GM12874 (cell line): ENCODE data around the gene MAPKAP1.
A peak's percentile ranks its signal among the peaks of the same experiment; 100 is the strongest.

Source experiments
- CTCF ChIP-seq: IDR thresholded peaks from 2 replicates; pipeline ENCODE4 v1.5.1; 2011; ENCODE audit warnings: low read depth, mild to moderate bottlenecking, control low read depth, low read length, moderate library complexity; ENCODE audit not compliant: insufficient read depth

The MAPKAP1 gene

DNA sequence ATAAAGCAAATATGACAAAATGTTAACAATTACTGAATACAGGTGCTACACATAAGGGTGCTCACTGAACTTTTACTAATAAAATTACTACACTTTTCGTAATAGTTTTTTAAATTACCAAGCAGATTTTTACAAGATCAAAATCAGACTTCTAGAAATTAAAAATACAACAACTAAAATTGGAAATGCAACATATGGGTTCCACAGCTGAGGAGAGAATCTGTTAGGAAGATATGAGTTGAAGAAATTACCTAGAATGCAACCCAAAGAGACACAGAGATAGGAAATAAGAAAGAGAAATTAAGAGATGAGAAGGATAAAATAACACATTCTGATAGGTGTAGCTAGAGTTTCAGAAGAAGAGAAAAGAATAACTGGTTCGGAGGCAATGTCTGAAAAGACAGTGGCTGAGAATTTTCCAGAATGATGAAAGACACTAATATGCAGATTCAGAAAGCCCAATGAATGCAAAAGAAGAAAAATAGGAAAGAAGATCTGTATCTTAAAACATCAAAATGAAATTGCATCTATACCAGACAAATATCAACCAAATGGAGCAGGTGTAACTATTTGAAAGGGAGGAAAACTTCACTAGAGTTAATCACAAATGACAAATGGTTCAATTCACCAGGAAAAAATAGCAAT is 95.8 kb downstream of the MAPKAP1 start:
- no peak for TF ChIP-seq CTCF

GRCh38 chr9:125609744-125610143 is 97.3 kb downstream of the MAPKAP1 start:
- no peak for TF ChIP-seq CTCF

DNA sequence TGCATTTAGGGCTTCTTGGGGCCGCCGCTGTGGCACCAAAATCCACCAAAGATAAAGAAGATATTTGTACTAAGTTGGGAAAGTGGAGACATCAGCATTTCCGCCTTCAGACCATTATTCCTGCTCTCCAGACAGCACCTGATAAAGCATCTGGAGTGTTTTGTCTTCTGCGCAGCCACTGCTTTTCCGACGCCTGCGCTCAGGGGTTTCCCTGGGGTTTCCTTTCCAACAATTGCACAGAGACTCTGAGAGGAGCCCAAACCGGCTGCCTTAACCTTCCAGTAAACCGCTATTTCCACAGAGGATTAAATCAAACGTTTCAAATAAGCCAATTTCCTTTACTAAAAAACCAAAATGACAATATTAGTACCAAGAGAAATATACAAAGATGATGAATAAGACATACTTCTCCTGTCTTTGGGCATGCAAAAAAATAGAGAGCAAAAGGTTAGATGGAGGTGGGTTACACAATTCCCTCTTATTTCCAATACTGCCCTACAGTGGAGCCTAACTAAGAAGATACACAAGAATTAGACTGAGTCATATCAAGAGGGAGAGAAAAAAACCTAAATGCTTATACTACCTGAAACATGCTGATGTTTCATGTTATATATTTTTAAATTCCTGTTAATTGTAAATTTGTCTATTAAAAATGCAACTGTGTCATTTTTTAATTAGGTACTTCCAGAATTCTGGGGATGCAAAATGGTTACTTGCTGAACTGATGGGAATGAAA is 98.4 kb downstream of the MAPKAP1 start:
- TF ChIP-seq CTCF, result no peak

DNA sequence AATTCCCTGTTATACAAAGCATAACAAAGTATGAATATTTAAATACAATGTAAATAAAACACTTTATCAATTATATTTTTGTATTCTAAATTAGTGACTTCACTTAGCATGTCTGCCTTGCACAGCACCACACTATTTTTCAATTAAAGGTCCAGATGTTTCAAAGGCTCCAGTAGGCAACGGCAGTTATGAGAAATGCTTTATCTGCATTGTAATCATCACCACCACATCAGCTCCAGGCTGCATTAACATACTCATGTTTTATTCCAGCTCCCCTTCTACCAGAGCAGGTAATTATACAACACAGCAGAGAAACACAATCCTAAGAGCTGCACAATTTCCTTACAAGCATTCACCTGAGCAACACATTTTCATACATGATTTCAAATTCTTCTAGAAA is 102.8 kb downstream of the MAPKAP1 start:
- TF ChIP-seq CTCF, result no peak

- TF ChIP-seq CTCF, result no peak
Observed at GRCh38 chr9:125603478-125604021, 103.5 kb downstream of the MAPKAP1 start.

GRCh38 chr9:125601961-125602360 is 105.0 kb downstream of the MAPKAP1 start:
- TF ChIP-seq CTCF, result 0 out of 2 replicates have a peak, but pooled peaks have one; percentile 7

- no peak for TF ChIP-seq CTCF
Observed at GRCh38 chr9:125600194-125600593, 106.8 kb downstream of the MAPKAP1 start.
